AG04449 (cell line): Measurements from ENCODE around the gene UBE2O.
"Not testable (repeated sequence)": the region's sequence is repeated elsewhere in the genome, so short reads cannot be mapped to it uniquely, and the experiment has no call there.

ENCODE experiments used
- CTCF ChIA-PET: fragments of 350-600 bp; formaldehyde crosslinking; extraction: SDS; loops from one replicate; lab custom pipeline; 2021; ENCODE audit warnings: antibody characterized with exemption; lab: Yijun Ruan, JAX
- POLR2A ChIA-PET: fragments of 400-600, 350-600 bp; formaldehyde crosslinking; extraction: SDS; loops from one replicate; lab custom pipeline; 2020; ENCODE audit warnings: antibody characterized with exemption, inconsistent platforms; lab: Yijun Ruan, JAX
- DNase-seq: peaks from one replicate; pipeline ENCODE4 v3.0.0-alpha.2; 2010; ENCODE audit warnings: low read depth, low spot score
- H3K4me3 ChIP-seq: 2 replicates; pipeline ENCODE4 v1.5.1; 2011; ENCODE audit warnings: low read depth, mild to moderate bottlenecking, control low read depth, low read length
- CTCF ChIP-seq: IDR thresholded peaks from one replicate; pipeline ENCODE4 v1.5.1; 2011; ENCODE audit warnings: mild to moderate bottlenecking, moderate library complexity, low read length, control low read depth, inconsistent platforms; ENCODE audit not compliant: insufficient read depth; ENCODE audit errors: missing control alignments

UBE2O gene

GRCh38 chr17:76354317-76354729 is 98.6 kb downstream of the UBE2O start:
- ChIA-PET POLR2A (interaction anchor here (0.6 to 3.8 kb wide), 5 partner anchors 9 to 143 kb away, joined by 3 to 47 read pairs (median 4); partner anchors contain the start of gene SPHK1), CTCF (interaction anchor here (0.7 to 4.2 kb wide), 14 partner anchors 10 to 54 kb away, joined by 3 to 74 read pairs (median 4); partner anchors contain the start of genes QRICH2 and SPHK1)
- no peak for DNase-seq
- TF ChIP-seq CTCF, result no peak
- peak overlapping the region; percentile 90 for H3K4me3 ChIP-seq

GRCh38 chr17:76353599-76354316 is 99.2 kb downstream of the UBE2O start, which contains the start of gene PRPSAP1:
PRPSAP1 (minus strand) TSS chr17:76353916; CDS start chr17:76353703, 213 bp downstream.
- TF ChIP-seq CTCF, result peak; percentile 64
- DNase-seq, result no peak
- H3K4me3 ChIP-seq, result peak within 1 kb of the TSS; percentile 90
- ChIA-PET CTCF (interaction anchor here (0.7 to 4.2 kb wide), 15 partner anchors 9 to 127 kb away, joined by 3 to 74 read pairs (median 4); partner anchors contain the start of genes QRICH2 and SPHK1), POLR2A (interaction anchor here (0.8 to 3.8 kb wide), 6 partner anchors 8 to 144 kb away, joined by 3 to 47 read pairs (median 4); partner anchors contain the start of gene SPHK1)

- no peak for TF ChIP-seq CTCF
- POLR2A ChIA-PET, result interaction anchor here (0.8 to 3.8 kb wide), 7 partner anchors 7 to 145 kb away, joined by 3 to 47 read pairs (median 4); partner anchors contain the start of gene SPHK1
- CTCF ChIA-PET, result interaction anchor here (1.0 to 4.2 kb wide), 12 partner anchors 9 to 127 kb away, joined by 3 to 74 read pairs (median 7); partner anchors contain the start of genes QRICH2 and SPHK1
- H3K4me3 ChIP-seq, result peak overlapping the region; percentile 90
- no peak for DNase-seq
These were observed 99.9 kb downstream of the UBE2O start for GRCh38 chr17:76353004-76353598.

- TF ChIP-seq CTCF, result no peak
- CTCF ChIA-PET, result interaction anchor here (0.9 to 4.2 kb wide), 10 partner anchors 12 to 72 kb away, joined by 3 to 74 read pairs (median 12); partner anchors contain the start of gene SPHK1
- peak overlapping the region; percentile 27 for H3K4me3 ChIP-seq
- no peak for DNase-seq
- POLR2A ChIA-PET, result interaction anchor here (1.8 to 3.8 kb wide), 2 partner anchors 10 to 32 kb away, joined by 7 to 47 read pairs; partner anchors contain the start of gene SPHK1
These were observed 101.4 kb downstream of the UBE2O start for GRCh38 chr17:76351526-76352071.

GRCh38 chr17:76350463-76350862 is 102.5 kb downstream of the UBE2O start:
- no peak overlapping the region for H3K4me3 ChIP-seq
- TF ChIP-seq CTCF, result no peak
- DNase-seq, result no peak
- ChIA-PET CTCF (interaction anchor here (1.5 to 4.2 kb wide), 3 partner anchors 33 to 47 kb away, joined by 3 to 74 read pairs (median 9); partner anchors contain the start of gene SPHK1), POLR2A (no interaction called here)

GRCh38 chr17:76346936-76347335 is 106.0 kb downstream of the UBE2O start:
- CTCF ChIA-PET, result interaction anchor here (1.0 to 1.1 kb wide), 2 partner anchors 8 to 19 kb away, joined by 3 read pairs; no protein-coding TSS in a partner anchor
- H3K4me3 ChIP-seq, DNase-seq, POLR2A ChIA-PET: not testable (repeated sequence)
